Esophagus squamous epithelium (tissue), 4 donors: ENCODE measurements around the gene SWSAP1.

Source experiments
- CTCF ChIP-seq, 6 experiments: fragments of 450-650 bp in 4 of 6; fragments of 200-600 bp in 2 of 6; sonication (generic) in 2 of 6; IDR thresholded peaks; one replicate each; pipeline ENCODE4 v1.5.1; 2016 to 2019; ENCODE audit warnings: antibody characterized with exemption in 6 of 6, mild to moderate bottlenecking in 4 of 6, moderate library complexity in 4 of 6
- POLR2A ChIP-seq, 4 donors: fragments of 450-650 bp; IDR thresholded peaks; one replicate each; pipeline ENCODE4 v1.6.1; 2017; ENCODE audit warnings: antibody characterized with exemption in 4 of 4, mild to moderate bottlenecking in 4 of 4, moderate library complexity in 3 of 4

GRCh38 chr19:11331502-11331901, 43.0 kb upstream of the SWSAP1 start:
- TF ChIP-seq CTCF (IDR thresholded peaks at IDR 0.05): no peak
- no peak for TF ChIP-seq POLR2A (IDR thresholded peaks at IDR 0.05)
